HepG2 (cell line): ENCODE results near the gene LRRN1.

Experiments used
- CTCF ChIP-seq: sonication (generic); formaldehyde crosslinking; IDR thresholded peaks from 2 replicates; pipeline ENCODE4 v1.5.0; 2020; ENCODE audit warnings: mild to moderate bottlenecking, missing genetic modification reagents, moderate library complexity
- EP300 ChIP-seq, 3 experiments: sonication (generic) in 1 of 3; formaldehyde crosslinking in 1 of 3; IDR thresholded peaks; 2 replicates each; pipeline versions ENCODE4 v1.5.1 to v1.6.1; 2011 to 2020; ENCODE audit warnings: low read depth in 2 of 3, low read length in 2 of 3, borderline replicate concordance in 1 of 3, improper control_type of control experiment in 1 of 3, mild to moderate bottlenecking in 1 of 3, missing genetic modification reagents in 1 of 3, moderate library complexity in 1 of 3
- EZH2 ChIP-seq: conservative IDR thresholded peaks from 2 replicates; pipeline ENCODE4 v1.6.1; 2012; ENCODE audit warnings: mild to moderate bottlenecking, low read depth, low read length, moderate library complexity
- GLI4 ChIP-seq: sonication (generic); formaldehyde crosslinking; IDR thresholded peaks from 2 replicates; pipeline ENCODE4 v1.5.1; 2020; ENCODE audit warnings: missing genetic modification reagents, mild to moderate bottlenecking, moderate library complexity, borderline replicate concordance
- HNRNPLL ChIP-seq: fragments of 200-400 bp; formaldehyde crosslinking; IDR thresholded peaks from 2 replicates; pipeline ENCODE4 v1.6.1; 2017; ENCODE audit warnings: mild to moderate bottlenecking, low read depth, low read length; ENCODE audit not compliant: poor library complexity, severe bottlenecking
- MYNN ChIP-seq: sonication (generic); formaldehyde crosslinking; IDR thresholded peaks from 2 replicates; pipeline ENCODE4 v1.4.0; 2020; ENCODE audit warnings: mild to moderate bottlenecking, low read depth, missing genetic modification reagents
- NCOA2 ChIP-seq: sonication (generic); formaldehyde crosslinking; IDR thresholded peaks from 2 replicates; pipeline ENCODE4 v1.8.0; 2022; ENCODE audit warnings: inconsistent platforms
- POLR2A ChIP-seq, 2 experiments: IDR thresholded peaks; 2 replicates each; pipeline ENCODE4 v1.6.1; 2011; ENCODE audit warnings: low read depth in 2 of 2, low read length in 2 of 2, mild to moderate bottlenecking in 1 of 2, moderate library complexity in 1 of 2; ENCODE audit not compliant: insufficient read depth in 1 of 2
- SRY ChIP-seq: sonication (generic); formaldehyde crosslinking; IDR thresholded peaks from 2 replicates; pipeline ENCODE4 v1.8.0; 2022; ENCODE audit warnings: mild to moderate bottlenecking, missing genetic modification reagents
- XBP1 ChIP-seq: sonication (generic); formaldehyde crosslinking; IDR thresholded peaks from 2 replicates; pipeline ENCODE4 v1.5.0; 2020; ENCODE audit warnings: missing genetic modification reagents
- ZNF431 ChIP-seq: sonication (generic); formaldehyde crosslinking; IDR thresholded peaks from 2 replicates; pipeline ENCODE4 v1.9.0; 2022; ENCODE audit warnings: missing genetic modification reagents, low read depth, mild to moderate bottlenecking, borderline replicate concordance
- ZNF619 ChIP-seq: sonication (generic); formaldehyde crosslinking; IDR thresholded peaks from 2 replicates; pipeline ENCODE4 v1.4.0; 2020; ENCODE audit warnings: mild to moderate bottlenecking, missing genetic modification reagents
- ZNF687 ChIP-seq: sonication (generic); formaldehyde crosslinking; IDR thresholded peaks from 2 replicates; pipeline ENCODE4 v1.5.1; 2020; ENCODE audit warnings: mild to moderate bottlenecking, missing genetic modification reagents, moderate library complexity

- no peak for TF ChIP-seq ZNF619 (CRISPR knock-in tag)
- no peak for TF ChIP-seq ZNF687 (CRISPR knock-in tag)
- no peak for TF ChIP-seq POLR2A (IDR thresholded peaks at IDR 0.05; ENCODE audit: insufficient read depth in 1 of 2, low read depth in 2 of 2, low read length in 2 of 2)
- no peak for TF ChIP-seq SRY (CRISPR knock-in tag)
- TF ChIP-seq CTCF (CRISPR knock-in tag): no peak
- no peak for TF ChIP-seq HNRNPLL
- TF ChIP-seq MYNN: no peak
- no peak for TF ChIP-seq ZNF431 (CRISPR knock-in tag)
- no peak for TF ChIP-seq NCOA2 (CRISPR knock-in tag)
- TF ChIP-seq GLI4: no peak
- TF ChIP-seq XBP1: no peak
- no peak for TF ChIP-seq EP300 (IDR thresholded peaks at IDR 0.05; ENCODE audit: low read depth in 2 of 2, low read length in 2 of 2)
- no peak for TF ChIP-seq EP300 (CRISPR knock-in tag; IDR thresholded peaks at IDR 0.05; ENCODE audit: borderline replicate concordance)
- no peak for TF ChIP-seq EZH2
These were observed 37.6 kb downstream of the LRRN1 start for GRCh38 chr3:3836845-3837244.
